Hepatocyte (in vitro differentiated cells): ENCODE data around the gene CATSPERB. TPM values are rescaled to one million over a fixed set of nuclear protein-coding genes. Genes with fewer than 3 reads are reported as not detected.

Experiments used
- DNase-seq: peaks from one replicate; pipeline ENCODE4 v3.0.0-alpha.2; 2016; ENCODE audit warnings: low spot score
- H2AFZ ChIP-seq: fragments of 200-600 bp; sonication (generic); 2 replicates; pipeline ENCODE4 v1.6.0; 2016; ENCODE audit warnings: antibody characterized with exemption, mild to moderate bottlenecking
- H3K27ac ChIP-seq: fragments of 200-600 bp; sonication (generic); 2 replicates; pipeline ENCODE4 v1.5.1; 2016; ENCODE audit warnings: mild to moderate bottlenecking
- H3K27me3 ChIP-seq: fragments of 200-600 bp; sonication (generic); 2 replicates; pipeline ENCODE4 v1.6.1; 2016
- H3K36me3 ChIP-seq: fragments of 200-600 bp; sonication (generic); replicated peaks from 2 replicates; pipeline ENCODE4 v1.5.1; 2016; ENCODE audit warnings: low read depth; ENCODE audit not compliant: insufficient read depth
- H3K4me1 ChIP-seq: fragments of 200-600 bp; sonication (generic); 2 replicates; pipeline ENCODE4 v1.5.1; 2016; ENCODE audit warnings: mild to moderate bottlenecking, moderate library complexity; ENCODE audit not compliant: insufficient read depth
- H3K4me2 ChIP-seq: fragments of 200-600 bp; sonication (generic); 2 replicates; pipeline ENCODE4 v1.6.0; 2016
- H3K4me3 ChIP-seq: fragments of 200-600 bp; sonication (generic); 2 replicates; pipeline ENCODE4 v1.5.1; 2016; ENCODE audit warnings: mild to moderate bottlenecking
- H3K79me2 ChIP-seq: fragments of 200-600 bp; sonication (generic); 2 replicates; pipeline ENCODE4 v1.6.0; 2017; ENCODE audit warnings: mild to moderate bottlenecking
- H3K9me2 ChIP-seq: fragments of 200-600 bp; sonication (generic); replicated peaks from 2 replicates; pipeline ENCODE4 v1.6.0; 2017; ENCODE audit warnings: mild to moderate bottlenecking; ENCODE audit not compliant: insufficient read depth
- H3K9me3 ChIP-seq: fragments of 200-600 bp; sonication (generic); 2 replicates; pipeline ENCODE4 v1.5.1; 2016; ENCODE audit warnings: low read depth, mild to moderate bottlenecking
- H4K20me1 ChIP-seq: fragments of 200-600 bp; sonication (generic); 2 replicates; pipeline ENCODE4 v1.6.0; 2016; ENCODE audit warnings: mild to moderate bottlenecking; ENCODE audit not compliant: insufficient read depth, poor library complexity, severe bottlenecking
- CTCF ChIP-seq: fragments of 200-600 bp; sonication (generic); IDR thresholded peaks from 2 replicates; pipeline ENCODE4 v1.5.1; 2016; ENCODE audit warnings: antibody characterized with exemption, mild to moderate bottlenecking; ENCODE audit not compliant: poor library complexity
- EZH2 ChIP-seq: fragments of 200-600 bp; sonication (generic); IDR thresholded peaks from 2 replicates; pipeline ENCODE4 v1.6.1; 2016; ENCODE audit warnings: antibody characterized with exemption, mild to moderate bottlenecking, borderline replicate concordance
- EZH2phosphoT487 ChIP-seq: fragments of 200-600 bp; sonication (generic); IDR thresholded peaks from one replicate; pipeline ENCODE4 v1.6.1; 2018; ENCODE audit warnings: antibody characterized with exemption, mild to moderate bottlenecking, low read depth, moderate library complexity; ENCODE audit not compliant: unreplicated experiment, severe bottlenecking
- WGBS: methylation state at CpG from one replicate; pipeline ENCODE4 v1.1.6; 2016; ENCODE audit warnings: low lambda C conversion rate; ENCODE audit errors: missing lambda C conversion rate; 5-methylcytosine and 5-hydroxymethylcytosine counted together
- polyA plus RNA-seq: library from polyadenylated mRNA; unstranded; fragments of >200 nt; fragmentation: Nextera tagmentation; extraction: Ambion mirVana; gene quantifications from 2 replicates; pipeline ENCODE4 v1.2.1, GENCODE V29; 2016
- total RNA-seq: library from RNA; depleted of rRNA; stranded (reverse); fragments of >200 nt; gene quantifications from 2 replicates; pipeline ENCODE4 v1.2.3, GENCODE V29; 2014

The CATSPERB gene
- total and polyA plus RNA-seq, 2 experiments from 2014 or later = 0.93 to 7.1 TPM

GRCh38 chr14:91613459-91614112 is 118.3 kb downstream of the CATSPERB start:
- 92% methylated on average over 6 of the region's 6 CpGs for WGBS
- Histone ChIP-seq H2AFZ (no peak overlapping the region), H3K4me1 (no peaks in the 10 kb centered on the region), H3K9me3 (no peaks in the 10 kb centered on the region), H3K36me3 (no peaks in the 10 kb centered on the region), H3K79me2 (no peaks in the 10 kb centered on the region), H3K27me3 (no peaks in the 10 kb centered on the region), H3K9me2 (no peaks in the 10 kb centered on the region), H3K4me2 (no peak overlapping the region), H3K4me3 (no peak overlapping the region), H4K20me1 (no peaks in the 10 kb centered on the region), H3K27ac (no peak overlapping the region)
- no peak for DNase-seq
- TF ChIP-seq CTCF (no peak), EZH2 (no peak), EZH2phosphoT487 (no peak)

GRCh38 chr14:91611528-91611927 is 120.4 kb downstream of the CATSPERB start:
- H3K9me3 ChIP-seq = no peaks in the 10 kb centered on the region
- H2AFZ ChIP-seq = no peak overlapping the region
- no peaks in the 10 kb centered on the region for H3K36me3 ChIP-seq
- TF ChIP-seq CTCF (no peak), EZH2phosphoT487 (no peak), EZH2 (no peak)
- H3K79me2 ChIP-seq = no peaks in the 10 kb centered on the region
- no peak overlapping the region for H3K4me2 ChIP-seq
- 44% methylated on average over 2 of the region's 2 CpGs for WGBS
- H3K4me1 ChIP-seq = peaks cover 4% of the 10 kb centered on the region
- DNase-seq = no peak
- H3K27ac ChIP-seq = no peak overlapping the region
- H4K20me1 ChIP-seq = no peaks in the 10 kb centered on the region
- H3K27me3 ChIP-seq = no peaks in the 10 kb centered on the region
- H3K4me3 ChIP-seq = no peak overlapping the region
- no peaks in the 10 kb centered on the region for H3K9me2 ChIP-seq

- H3K4me3 ChIP-seq = no peak overlapping the region
- no peaks in the 10 kb centered on the region for H3K9me3 ChIP-seq
- TF ChIP-seq CTCF (no peak), EZH2phosphoT487 (no peak), EZH2 (no peak)
- DNase-seq = no peak
- no peak overlapping the region for H2AFZ ChIP-seq
- H3K79me2 ChIP-seq = no peaks in the 10 kb centered on the region
- no peaks in the 10 kb centered on the region for H3K27me3 ChIP-seq
- H3K4me2 ChIP-seq = no peak overlapping the region
- no peak overlapping the region for H3K27ac ChIP-seq
- 80% methylated on average over 3 of the region's 3 CpGs for WGBS
- H3K9me2 ChIP-seq = no peaks in the 10 kb centered on the region
- peaks cover 4% of the 10 kb centered on the region for H3K4me1 ChIP-seq
- no peaks in the 10 kb centered on the region for H3K36me3 ChIP-seq
- H4K20me1 ChIP-seq = no peaks in the 10 kb centered on the region
These were observed 122.7 kb downstream of the CATSPERB start for GRCh38 chr14:91609161-91609560.
